Ramos (cell line): Measurements from ENCODE around the gene METAP1D.

Experiments used
- in situ Hi-C: fragments of 300-500 bp; cut with MboI; formaldehyde crosslinking; loops from one replicate; pipeline ENCODE4 v1.14.3; 2022; ENCODE audit warnings: low sequenced_read_pairs; ENCODE audit not compliant: unreplicated experiment

METAP1D gene

DNA sequence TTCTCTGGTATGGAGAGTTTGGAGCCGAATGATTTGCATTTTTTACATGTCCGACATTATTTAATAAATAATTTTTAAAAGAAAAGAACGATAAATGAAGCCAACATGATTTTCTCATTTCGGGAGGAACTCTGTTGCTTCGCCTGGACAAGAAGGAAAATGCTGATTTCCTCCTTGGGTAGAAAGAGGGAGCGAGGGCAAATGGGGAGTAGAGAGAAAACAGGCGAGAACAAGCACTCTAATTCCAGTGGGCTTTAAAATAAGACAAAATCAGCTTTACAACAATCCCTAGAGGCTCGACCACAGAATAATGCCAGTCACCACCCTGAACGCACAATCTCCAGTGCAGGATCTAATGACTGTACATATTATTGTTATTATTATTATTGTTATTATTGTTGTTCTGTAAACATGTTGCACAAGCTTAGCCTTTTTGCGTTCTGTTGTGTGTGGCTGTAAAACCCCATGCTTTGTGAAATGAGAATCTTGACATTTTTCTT, 89.3 kb downstream of the METAP1D start:
- in situ Hi-C loops = no loop called here

DNA sequence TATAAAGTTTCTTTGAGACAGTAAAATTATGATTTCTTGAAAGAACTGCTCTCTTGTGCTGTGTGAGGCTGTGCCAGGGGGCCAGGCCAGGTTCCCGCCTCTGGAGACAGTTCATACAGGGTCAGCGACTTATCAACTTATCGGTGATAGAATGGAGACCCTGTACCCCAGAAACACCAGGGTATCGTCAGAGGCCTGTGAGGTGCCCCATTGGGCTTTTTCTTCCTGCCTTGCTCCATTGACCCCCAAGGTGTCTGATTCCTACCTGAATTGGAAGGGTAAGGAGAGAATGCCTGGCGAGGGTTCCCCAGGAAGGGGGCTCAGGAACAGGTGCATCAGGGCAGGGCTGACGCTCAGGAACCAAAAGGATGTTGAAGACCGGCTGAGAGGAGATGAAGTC, 89.9 kb downstream of the METAP1D start:
- in situ Hi-C loops = no loop called here

DNA sequence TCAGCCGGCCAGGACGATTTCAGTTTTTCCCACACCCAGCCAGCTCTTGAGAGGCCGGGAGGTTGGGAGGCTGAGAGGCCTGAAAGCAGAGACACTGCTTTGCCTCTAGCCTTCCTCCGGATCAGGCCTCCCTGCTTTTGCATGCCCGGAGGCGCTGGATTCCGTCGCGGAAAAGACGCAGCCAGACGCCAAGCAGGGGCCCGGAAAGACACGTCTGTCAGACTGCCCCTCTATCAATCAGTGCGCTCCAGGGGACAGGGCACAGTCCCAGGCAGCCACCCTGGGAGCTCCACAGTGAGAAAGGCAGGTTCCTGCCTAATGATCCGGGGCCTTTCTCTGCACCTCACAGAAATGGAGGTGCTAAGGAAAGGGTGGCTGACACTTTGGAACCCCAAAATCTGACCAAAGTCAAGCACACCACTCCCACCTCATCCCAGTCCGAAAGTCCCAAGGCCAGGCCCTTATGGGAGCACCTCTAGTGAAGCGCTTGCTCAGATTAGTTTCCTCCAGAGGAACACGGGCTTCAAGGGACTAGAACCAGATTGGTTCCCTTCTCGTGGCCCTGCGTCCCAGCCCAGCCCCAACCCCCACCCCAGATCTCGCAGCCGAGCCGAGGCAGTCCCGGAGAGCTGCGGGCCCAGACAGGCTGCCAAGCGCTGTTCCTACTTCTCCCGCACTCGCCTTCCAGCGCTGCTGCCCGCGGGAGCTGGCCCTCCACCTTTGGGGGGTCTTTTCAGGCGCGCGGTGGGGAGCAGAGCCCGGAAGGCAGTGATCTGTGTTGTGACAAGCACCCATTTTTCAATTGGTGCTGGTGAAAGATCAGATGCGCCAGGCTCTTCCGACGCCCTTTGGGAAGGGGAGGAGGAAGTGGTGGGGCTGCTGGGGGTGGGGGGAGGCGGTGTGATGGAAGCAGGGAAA, 90.5 kb downstream of the METAP1D start:
- in situ Hi-C loops = no loop called here

DNA sequence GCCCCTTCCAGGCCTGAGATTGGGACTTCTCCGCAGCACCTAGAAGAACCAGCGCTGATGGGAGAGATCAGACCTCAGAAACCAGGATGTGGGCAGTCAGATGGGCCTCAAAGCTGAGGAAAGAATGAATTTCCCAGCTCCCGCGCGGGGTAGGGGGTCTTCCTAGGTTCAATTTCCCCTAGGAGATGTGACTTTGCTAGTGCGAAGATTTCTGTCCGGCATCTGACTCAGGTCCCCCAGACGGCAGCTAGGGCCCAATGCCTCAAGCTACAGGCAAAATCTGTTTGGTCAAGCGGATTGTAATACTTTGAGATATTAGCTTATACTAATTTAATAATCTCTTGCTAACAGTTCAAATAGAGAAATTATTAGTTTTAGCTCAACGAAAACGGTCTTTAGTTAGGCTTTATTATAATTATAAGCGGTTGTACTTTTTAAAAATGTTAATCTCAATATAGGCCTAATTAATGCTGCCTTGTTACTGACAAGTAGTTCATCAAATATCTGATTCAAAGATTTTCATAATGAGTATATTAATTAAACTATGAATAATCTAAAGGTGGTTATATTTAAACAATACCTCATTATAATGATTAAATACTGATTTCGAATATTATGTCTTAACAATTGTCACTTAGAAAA, 91.4 kb downstream of the METAP1D start:
- in situ Hi-C loops = no loop called here

DNA sequence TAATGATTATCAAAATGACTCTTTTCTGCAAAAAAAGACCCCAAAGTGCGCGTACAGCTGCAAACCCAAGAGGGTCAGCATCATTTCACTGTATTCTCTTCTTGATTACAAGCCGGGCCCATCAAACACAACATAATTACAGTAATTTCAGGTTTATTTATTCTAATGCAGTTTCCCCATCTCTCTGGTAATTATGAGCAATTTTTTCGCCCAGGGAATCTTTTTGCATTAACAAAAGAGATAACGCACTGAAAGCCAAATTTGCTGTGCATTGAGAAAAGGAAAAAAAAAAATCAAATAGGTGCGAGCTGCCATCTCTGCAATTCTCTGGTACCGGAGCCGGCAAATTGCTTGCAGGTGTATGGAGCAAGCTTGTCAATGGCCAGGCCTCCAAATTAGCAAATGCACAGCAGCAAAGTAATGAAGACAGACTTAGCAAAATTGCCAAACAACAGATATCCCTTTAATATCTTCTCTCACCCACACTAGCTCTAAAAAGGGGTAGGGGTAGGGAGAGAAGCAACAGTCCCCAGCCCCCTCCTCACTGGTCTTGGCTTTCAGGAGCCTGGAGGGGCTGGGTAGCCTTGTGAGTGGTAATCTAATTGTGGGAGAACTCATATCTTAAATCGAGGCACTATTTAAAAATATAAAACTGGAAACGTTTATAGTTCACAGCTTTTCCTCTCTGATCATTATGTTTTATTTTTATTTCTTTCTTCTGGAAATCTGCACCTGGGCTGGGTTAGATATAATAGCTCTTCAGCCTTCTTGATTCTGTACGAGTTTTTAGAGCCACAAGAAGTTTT, 92.2 kb downstream of the METAP1D start:
- in situ Hi-C loops = no loop called here

DNA sequence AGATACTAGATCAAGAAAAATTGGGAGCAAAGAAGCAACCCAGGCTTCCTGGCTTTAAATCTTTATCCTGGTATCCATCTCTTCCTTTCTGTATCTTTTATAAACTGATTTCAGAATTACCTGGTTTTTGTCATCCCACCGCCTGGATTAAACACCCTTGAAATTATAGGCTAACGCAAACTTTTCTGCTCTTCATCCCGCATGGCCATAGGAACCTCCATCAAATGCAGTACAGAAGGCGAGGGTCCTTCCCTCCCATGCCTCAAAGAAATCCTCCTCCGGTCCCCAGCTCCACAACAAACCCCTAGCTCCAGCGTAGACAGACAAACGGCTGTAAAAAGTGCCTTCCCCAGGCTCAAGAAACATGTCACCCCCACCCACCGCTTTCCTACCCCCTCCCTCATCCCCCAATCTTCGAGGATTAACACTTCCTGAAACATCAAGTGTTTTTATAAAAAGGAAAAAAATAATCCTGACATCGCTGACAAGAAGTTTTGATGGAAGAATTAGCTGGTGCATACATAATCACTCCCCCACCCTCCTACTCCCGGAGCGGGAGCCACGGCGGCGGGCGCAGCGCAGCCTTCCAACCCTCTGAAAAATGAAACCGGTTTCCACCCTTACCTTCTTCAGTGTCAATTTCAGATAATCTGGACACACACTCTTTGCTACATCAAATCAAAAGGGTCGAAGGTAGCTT, 93.1 kb downstream of the METAP1D start:
- in situ Hi-C loops = no loop called here

DNA sequence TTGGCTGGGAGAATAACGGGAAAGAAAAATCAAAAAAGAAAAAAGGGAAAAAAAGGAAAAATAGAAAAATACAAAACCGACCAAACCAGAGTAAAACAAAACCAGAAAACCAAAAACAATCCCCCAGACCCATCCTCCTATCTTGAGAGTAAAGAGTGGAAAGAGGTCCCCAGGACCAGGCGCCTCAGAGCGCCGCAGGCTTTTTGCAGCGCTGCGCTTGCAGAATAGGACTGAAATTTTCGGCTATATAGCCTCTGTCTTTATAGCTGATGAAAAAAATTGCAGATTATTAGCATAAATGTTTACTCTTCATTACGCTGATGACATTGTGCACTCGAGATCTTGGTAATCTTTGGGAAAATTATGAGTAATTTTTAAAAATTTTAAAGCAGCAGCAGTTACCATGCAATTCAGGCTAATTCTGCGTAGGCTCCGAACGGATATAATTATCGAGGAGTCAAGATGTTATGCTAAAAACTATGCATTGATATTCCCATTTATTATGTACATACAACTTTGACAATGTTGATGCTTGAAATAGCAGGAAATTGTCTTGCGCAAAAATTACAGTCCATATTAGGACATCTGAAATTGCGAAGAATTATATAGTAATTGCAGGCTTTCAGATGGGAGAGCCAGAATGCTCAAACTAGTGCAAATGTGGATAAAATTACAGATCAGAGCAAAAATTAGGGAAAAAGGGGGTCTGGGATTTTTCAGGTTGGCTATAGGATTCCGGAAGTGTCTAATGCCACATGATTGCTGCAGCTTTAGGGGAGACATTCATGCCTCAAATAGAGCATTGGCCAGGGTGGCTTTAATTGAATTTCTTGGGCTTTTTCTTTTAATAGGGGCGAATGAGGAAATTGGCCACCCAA, 93.9 kb downstream of the METAP1D start:
- in situ Hi-C loops = no loop called here

DNA sequence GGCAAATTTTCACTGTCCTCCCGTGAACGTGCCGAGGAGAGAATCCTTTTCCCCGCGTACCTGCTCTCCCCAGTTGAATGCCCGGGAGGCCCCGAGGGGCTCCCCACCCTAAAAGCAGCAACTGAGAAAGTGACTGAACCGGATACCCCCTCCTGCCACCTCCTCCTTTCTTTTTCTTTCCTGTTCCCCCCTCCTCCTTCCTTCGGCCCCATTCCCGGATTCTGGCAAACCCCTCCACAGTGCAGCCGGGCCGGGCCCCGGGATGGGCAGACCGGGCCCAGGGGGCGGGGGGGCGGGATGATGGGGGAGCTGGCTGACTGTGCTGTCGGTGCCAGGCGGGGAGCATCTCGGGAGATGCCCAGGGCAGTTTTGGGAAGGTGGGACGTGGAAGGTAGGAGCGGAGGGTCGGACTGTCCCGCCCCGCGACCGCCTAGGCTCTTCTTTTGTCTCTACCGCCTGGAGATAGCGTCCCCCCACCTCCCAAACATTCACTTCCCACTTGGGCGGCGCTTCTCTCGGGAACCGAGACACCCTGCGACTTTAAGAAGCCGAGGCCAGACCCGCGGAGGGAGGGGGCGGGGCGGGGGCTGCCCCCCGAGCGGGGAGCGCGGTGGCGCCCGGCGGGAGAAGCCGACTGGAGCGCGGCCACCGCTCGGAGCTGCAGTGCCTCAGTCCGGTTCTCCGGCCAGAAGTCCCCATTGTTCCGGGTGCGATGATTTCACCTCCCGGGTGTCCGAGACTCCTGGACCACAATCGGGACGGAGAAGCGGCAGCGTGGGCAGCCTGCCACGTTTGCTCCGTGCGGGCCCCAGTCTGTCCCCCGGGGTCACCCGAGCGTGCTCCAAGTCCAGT, 94.8 kb downstream of the METAP1D start:
- in situ Hi-C loops = no loop called here

DNA sequence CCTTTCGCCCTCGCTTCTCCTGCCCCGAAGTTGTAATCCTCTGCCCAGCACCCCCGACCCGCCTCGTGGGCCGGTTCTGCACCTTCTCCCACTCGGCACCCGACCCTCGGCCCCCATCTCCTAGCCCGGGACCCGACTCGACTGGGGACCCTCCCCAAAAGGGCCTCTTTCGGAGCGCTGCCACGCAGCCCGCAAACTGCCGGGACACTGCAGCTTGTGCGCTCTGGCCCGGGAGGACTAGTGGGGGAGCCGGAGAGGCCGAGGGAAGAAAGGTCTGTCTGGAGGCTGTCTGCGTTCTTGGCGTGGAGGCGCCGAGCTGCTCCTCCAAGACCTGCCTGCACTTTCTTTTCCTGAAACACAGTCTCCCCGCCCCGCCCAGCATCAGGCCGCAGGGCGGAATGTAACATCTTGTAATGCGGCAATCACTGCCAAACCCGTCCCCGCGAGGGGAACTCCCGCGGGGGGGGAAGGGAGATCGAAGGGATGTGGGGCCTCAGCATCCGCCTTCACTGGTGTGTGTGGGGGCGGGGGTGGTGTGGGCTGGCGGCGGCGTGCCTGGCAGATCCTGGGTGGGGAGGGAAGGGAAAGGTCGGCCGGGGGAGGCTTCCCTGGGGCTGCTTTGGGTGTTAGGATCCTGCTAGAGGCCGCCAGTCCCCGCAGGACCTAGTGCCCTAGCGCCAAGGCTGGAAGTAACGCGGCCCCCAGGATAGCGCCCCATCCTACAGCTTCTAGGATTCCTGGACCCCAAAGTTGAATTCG, 95.6 kb downstream of the METAP1D start:
- in situ Hi-C loops = no loop called here

DNA sequence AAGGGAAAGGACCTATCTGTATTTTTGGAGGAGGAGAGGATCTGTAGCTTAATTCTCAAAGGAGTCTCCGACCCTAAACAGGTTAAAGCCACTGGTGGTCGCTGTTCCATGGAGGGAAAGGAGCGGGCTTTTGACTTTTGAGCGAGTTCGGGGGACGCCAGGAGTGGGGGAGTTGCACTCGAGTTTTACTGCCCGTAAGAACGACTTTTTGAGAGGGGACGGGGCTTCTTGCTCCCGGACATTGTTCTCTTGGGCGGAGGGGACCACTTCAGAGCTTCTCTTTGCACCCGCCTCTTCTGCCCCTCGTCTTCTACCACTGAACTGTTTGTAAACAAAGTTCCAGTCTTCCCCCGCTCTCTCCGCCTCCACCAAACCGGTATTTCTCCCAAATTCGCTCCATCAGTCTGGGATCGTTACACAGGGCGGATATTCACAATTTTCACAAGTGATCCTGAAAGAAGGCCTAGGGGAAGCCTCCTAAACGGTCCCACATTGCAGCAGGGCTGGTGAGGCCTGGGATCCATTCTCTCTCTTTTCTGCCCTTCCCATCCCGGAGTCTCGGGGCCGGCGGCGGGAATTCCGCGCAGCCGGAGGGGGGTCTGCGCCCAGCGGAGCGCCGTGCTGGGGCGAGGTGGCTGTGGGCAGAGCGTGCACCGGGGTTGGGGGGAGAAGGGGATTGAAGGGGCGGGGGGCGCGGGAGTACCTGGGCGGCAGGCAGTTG, 96.3 kb downstream of the METAP1D start:
- in situ Hi-C loops = no loop called here

DNA sequence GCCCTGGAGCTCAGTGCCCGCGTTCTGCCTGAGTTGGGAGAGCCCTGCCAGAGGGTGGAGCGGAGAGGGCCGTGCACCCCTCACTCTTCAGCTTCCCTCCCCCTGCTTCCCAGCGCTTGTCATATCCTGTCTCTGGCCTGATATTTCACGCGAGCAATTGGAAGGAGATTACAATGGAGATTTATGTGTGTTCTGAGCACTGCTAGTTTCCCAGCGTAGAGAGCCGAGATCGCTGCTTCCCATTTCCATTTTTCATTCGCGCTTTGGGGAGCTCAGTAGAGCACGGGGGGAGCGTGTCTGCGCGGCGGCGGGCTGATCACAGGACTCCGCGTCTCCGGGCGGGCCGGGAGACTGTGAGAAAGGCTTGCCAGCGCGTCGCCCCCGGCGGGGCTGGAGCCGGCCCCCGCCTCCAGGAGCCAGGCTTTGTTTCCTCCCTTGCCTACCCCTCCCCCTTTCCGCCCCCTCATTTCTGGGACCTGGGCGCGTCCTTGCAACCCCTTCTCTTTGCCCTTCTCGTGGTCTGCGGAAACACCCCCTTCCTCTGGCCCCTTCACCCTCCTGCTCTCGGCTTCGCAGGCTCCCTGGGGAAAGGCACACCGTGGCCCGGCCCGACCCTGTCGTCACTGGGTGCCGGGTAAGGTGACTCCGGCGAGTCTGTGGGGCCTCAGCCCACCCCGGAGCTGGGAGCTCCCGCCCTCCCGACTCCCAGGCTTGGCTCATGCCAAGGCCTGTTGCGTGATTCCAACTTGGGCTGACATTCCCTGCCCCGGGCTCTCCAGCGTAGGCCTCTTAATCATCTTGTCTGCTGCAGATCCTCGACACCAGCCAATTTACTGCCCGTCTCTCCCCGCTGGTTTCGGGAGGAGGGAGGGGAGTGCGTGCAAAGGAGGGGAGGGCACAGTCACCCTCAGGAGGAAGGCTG, 97.1 kb downstream of the METAP1D start:
- in situ Hi-C loops = no loop called here

DNA sequence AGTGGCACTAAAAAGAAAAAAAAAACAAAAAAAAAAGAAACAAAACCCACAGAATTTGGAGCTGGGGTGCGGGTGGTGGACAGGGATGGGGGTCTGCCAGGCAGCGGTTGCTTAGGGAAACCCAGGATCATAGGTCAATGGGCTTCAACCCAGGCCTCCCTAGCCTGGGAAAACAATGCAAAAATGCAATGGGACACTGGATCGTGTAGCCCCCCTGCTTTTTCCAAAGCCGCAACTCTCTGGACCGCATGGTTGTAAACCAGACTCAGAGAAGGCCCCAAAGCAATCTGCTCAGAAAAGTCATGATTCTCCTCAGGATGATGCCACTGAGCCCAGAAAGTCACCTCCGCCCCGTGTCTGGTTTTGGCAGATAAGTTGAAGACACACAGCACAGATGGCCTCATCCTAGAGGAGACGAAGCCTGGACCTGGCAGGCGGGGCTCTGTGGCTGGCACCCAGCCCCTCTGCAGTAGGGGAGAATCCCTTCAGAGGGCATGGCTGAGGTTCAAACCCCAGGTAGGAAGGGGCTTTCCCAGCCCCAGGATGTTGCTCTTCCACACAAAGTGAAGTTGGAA, 97.9 kb downstream of the METAP1D start:
- in situ Hi-C loops = no loop called here

DNA sequence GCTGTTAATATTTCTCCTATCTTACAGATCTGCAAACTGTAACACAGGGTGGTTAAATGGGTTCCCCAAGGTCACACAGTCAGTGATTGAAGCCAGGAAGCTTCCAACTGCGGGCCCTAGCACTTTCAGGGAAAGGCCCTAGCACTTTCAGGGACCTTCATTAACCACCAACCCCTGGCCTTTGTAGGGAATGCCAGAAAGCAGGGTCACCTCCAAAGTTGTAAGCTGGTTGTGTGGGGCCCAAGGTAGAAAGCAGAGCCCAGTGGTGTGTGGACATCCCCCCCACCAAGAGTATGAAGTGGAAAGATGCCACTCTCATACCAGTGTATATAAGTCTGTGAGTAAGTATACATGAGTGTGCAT, 98.5 kb downstream of the METAP1D start:
- in situ Hi-C loops = no loop called here

DNA sequence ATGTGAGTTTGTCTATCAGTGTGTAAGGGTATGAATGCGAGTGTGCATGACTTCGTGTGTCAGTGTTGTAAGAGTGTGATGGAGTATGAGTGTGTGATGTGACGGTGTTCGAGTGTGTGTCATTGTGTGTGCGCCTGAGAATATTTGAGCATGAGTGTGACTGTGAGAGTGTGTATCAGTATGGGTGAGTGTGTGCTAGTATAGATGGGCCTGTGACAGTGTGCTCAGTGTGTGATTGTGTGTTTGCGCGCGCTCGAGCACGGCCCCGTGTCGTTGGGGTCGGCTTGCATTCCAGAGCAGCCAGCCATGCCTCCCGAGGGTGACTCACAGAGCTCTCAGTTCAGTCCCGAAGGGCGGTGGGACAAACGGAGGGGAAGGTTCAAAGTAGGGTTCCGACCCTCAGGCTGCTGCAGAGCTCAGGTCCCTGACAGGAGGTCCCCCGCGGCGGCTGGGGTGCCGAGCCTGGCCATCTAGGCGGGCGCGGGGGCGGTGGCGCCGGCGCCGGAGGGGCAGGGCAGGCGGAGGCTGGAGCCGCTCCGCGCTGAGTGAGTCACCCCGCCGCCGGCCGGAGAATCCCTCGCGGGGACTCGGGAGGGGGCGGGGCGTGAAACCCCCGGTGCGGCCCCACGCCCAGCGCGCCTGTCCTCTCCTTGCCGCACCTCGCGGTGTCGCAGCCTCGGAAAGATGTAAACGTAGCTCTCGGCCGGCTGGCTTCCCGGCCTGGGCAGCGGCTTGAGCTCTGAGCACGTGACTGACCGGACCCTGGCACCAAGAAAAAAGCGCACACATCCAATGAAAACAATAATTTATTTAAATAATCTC, 99.1 kb downstream of the METAP1D start:
- in situ Hi-C loops = no loop called here
